K562 (cell line): ENCODE measurements around the gene TMEM132C. TPM values are rescaled to one million over a fixed set of nuclear protein-coding genes. Genes with fewer than 3 reads are reported as not detected.

Experiments
- ATAC-seq: fragments of 200-7000 bp; cut with Tn5 transposase; 3 replicates; pipeline ENCODE4 v1.9.1; 2020; ENCODE audit warnings: moderate library complexity
- BruUV-seq: library from RNA; stranded (reverse); fragments of 400-500 nt; replicated peaks from 2 replicates; lab custom pipeline; 2021; lab: Mats Ljungman, UMichigan
- CTCF ChIA-PET: fragments of 300-600 bp; formaldehyde crosslinking; extraction: SDS; loops from one replicate; lab custom pipeline; 2021; ENCODE audit warnings: low intra/inter-chr PET ratio; lab: Yijun Ruan, JAX
- POLR2A ChIA-PET: fragments of 300-600, 350-650 bp; sonication (Branson Sonifier 250); formaldehyde crosslinking; extraction: SDS; loops from one replicate; lab custom pipeline; 2021; ENCODE audit warnings: antibody characterized with exemption, inconsistent platforms; lab: Yijun Ruan, JAX
- DNase-seq, 4 experiments: peaks; one replicate each; pipeline versions ENCODE4 v3.0.0 to v3.0.0-alpha.2; 2011 to 2018; ENCODE audit warnings: low spot score in 3 of 4, mixed read lengths in 3 of 4; ENCODE audit errors: extremely low read depth in 1 of 4
- FAIRE-seq: peaks from 2 replicates; lab custom pipeline; 2011; peaks lifted over from hg19 to GRCh38; lab: Jason Lieb, UNC
- H2AFZ ChIP-seq: 2 replicates; pipeline ENCODE4 v1.6.0; 2011; ENCODE audit warnings: low read depth, low read length, control low read depth, inconsistent platforms
- H3K27ac ChIP-seq: fragments of 200-600 bp; 3 replicates; pipeline ENCODE4 v1.8.0; 2011; ENCODE audit warnings: low read depth, mild to moderate bottlenecking, control low read depth, inconsistent platforms, low read length, moderate library complexity, mixed read lengths; ENCODE audit errors: extremely low read depth
- H3K27me3 ChIP-seq, 2 experiments: fragments of 300-600 bp in 1 of 2; 2 replicates in 1 of 2; 3 replicates in 1 of 2; pipeline versions ENCODE4 v1.6.0 to v1.8.0; 2011; ENCODE audit warnings: inconsistent platforms in 2 of 2, low read length in 2 of 2, mild to moderate bottlenecking in 1 of 2, mixed read lengths in 1 of 2, moderate library complexity in 1 of 2; ENCODE audit not compliant: control insufficient read depth in 2 of 2, insufficient read depth in 2 of 2
- H3K36me3 ChIP-seq: fragments of 300-600 bp; 3 replicates; pipeline ENCODE4 v1.8.0; 2011; ENCODE audit warnings: mild to moderate bottlenecking, low read length, inconsistent platforms; ENCODE audit not compliant: control insufficient read depth, insufficient read depth
- H3K4me1 ChIP-seq, 2 experiments: fragments of 200-600 bp in 1 of 2; replicated peaks in 1 of 2; 2 replicates in 1 of 2; 3 replicates in 1 of 2; pipeline versions ENCODE4 v1.5.1 to v1.8.0; 2011; ENCODE audit warnings: inconsistent platforms in 2 of 2, low read length in 2 of 2, mild to moderate bottlenecking in 1 of 2, mixed read lengths in 1 of 2, moderate library complexity in 1 of 2; ENCODE audit not compliant: control insufficient read depth in 2 of 2, insufficient read depth in 2 of 2
- H3K4me2 ChIP-seq: 2 replicates; pipeline ENCODE4 v1.6.1; 2011; ENCODE audit warnings: low read length, control low read depth, inconsistent platforms, mixed read lengths; ENCODE audit not compliant: insufficient read depth
- H3K4me3 ChIP-seq: fragments of 200-600 bp; sonication (generic), shearing (Covaris generic); 2 replicates; pipeline ENCODE4 v1.5.1; 2016; ENCODE audit warnings: control low read depth, inconsistent platforms
- H3K79me2 ChIP-seq: fragments of 200-600 bp; 3 replicates; pipeline ENCODE4 v1.8.0; 2011; ENCODE audit warnings: low read length, inconsistent platforms; ENCODE audit not compliant: control insufficient read depth, insufficient read depth
- H3K9ac ChIP-seq, 2 experiments: 2 replicates each; pipeline versions ENCODE4 v1.6.0 to v1.6.1; 2011; ENCODE audit warnings: low read depth in 2 of 2, low read length in 2 of 2, control low read depth in 1 of 2, inconsistent platforms in 1 of 2, mild to moderate bottlenecking in 1 of 2, mixed read lengths in 1 of 2; ENCODE audit not compliant: insufficient read depth in 1 of 2
- H3K9me1 ChIP-seq: one replicate; pipeline ENCODE4 v1.6.0; 2011; ENCODE audit warnings: inconsistent platforms, mild to moderate bottlenecking, low read length, moderate library complexity; ENCODE audit not compliant: control insufficient read depth, insufficient read depth
- H3K9me3 ChIP-seq: replicated peaks from 2 replicates; pipeline ENCODE4 v1.5.1; 2011; ENCODE audit warnings: low read depth, low read length, inconsistent platforms; ENCODE audit not compliant: control insufficient read depth, insufficient read depth
- H4K20me1 ChIP-seq: replicated peaks from 2 replicates; pipeline ENCODE4 v1.6.1; 2011; ENCODE audit warnings: low read length, inconsistent platforms, mixed read lengths; ENCODE audit not compliant: control insufficient read depth, insufficient read depth
- ELF1 ChIP-seq: fragments of 200-800 bp; sonication (Bioruptor generic); IDR thresholded peaks from 2 replicates; pipeline ENCODE4 v1.6.1; 2016; ENCODE audit warnings: missing genetic modification characterization, missing compliant biosample characterization
- HDGF ChIP-seq: fragments of 450-650 bp; IDR thresholded peaks from 2 replicates; pipeline ENCODE4 v1.6.1; 2016
- HNRNPUL1 ChIP-seq: fragments of 200-400 bp; formaldehyde crosslinking; IDR thresholded peaks from 2 replicates; pipeline ENCODE4 v1.6.1; 2017; ENCODE audit warnings: low read length
- L3MBTL2 ChIP-seq: fragments of 450-650 bp; IDR thresholded peaks from 2 replicates; pipeline ENCODE4 v1.6.1; 2016; ENCODE audit warnings: mild to moderate bottlenecking, moderate library complexity
- LCOR ChIP-seq: sonication (generic); formaldehyde crosslinking; IDR thresholded peaks from 2 replicates; pipeline ENCODE4 v1.8.0; 2022; ENCODE audit warnings: mild to moderate bottlenecking, missing genetic modification reagents
- MAFG ChIP-seq: fragments of 450-650 bp; conservative IDR thresholded peaks from 2 replicates; pipeline ENCODE4 v1.6.1; 2016; ENCODE audit warnings: missing genetic modification characterization, missing compliant biosample characterization
- NFE2L1 ChIP-seq: fragments of 450-650 bp; IDR thresholded peaks from 2 replicates; pipeline ENCODE4 v1.6.1; 2016; ENCODE audit warnings: missing genetic modification characterization, low read depth, mild to moderate bottlenecking, missing compliant biosample characterization, moderate library complexity, borderline replicate concordance
- PHF8 ChIP-seq: fragments of 200-600 bp; sonication (generic); IDR thresholded peaks from 2 replicates; pipeline ENCODE4 v1.6.1; 2012; ENCODE audit warnings: mixed run types, mild to moderate bottlenecking, inconsistent platforms, low read length, moderate library complexity, borderline replicate concordance
- RB1 ChIP-seq: fragments of 450-650 bp; IDR thresholded peaks from 2 replicates; pipeline ENCODE4 v1.6.1; 2017; ENCODE audit warnings: low read depth, mild to moderate bottlenecking
- RBM25 ChIP-seq: fragments of 200-400 bp; formaldehyde crosslinking; IDR thresholded peaks from 2 replicates; pipeline ENCODE4 v1.6.1; 2018; ENCODE audit warnings: low read length, low read depth, moderate library complexity; ENCODE audit not compliant: severe bottlenecking
- SMAD1 ChIP-seq: fragments of 150-350 bp; IDR thresholded peaks from 2 replicates; pipeline ENCODE4 v1.6.1; 2014; ENCODE audit warnings: low read length, low read depth; ENCODE audit not compliant: partially characterized antibody
- ZNF699 ChIP-seq: fragments of 250-450 bp; sonication (Bioruptor Pico); IDR thresholded peaks from 2 replicates; pipeline ENCODE4 v1.8.0; 2021; ENCODE audit warnings: mild to moderate bottlenecking, moderate library complexity; ENCODE audit not compliant: insufficient replicate concordance
- WGBS: fragments of 100-300 bp; shearing (Covaris generic); methylation state at CpG from one replicate; pipeline ENCODE4 v1.1.6; 2016; ENCODE audit warnings: low coverage, mixed read lengths; ENCODE audit not compliant: insufficient coverage; ENCODE audit errors: missing lambda C conversion rate; 5-methylcytosine and 5-hydroxymethylcytosine counted together
- in situ Hi-C: fragments of 300-500 bp; cut with MboI; formaldehyde crosslinking; loops from 4 replicates; pipeline ENCODE4 v1.15.0; 2018; ENCODE audit warnings: inconsistent platforms, mixed read lengths
- intact Hi-C: fragments of 100-400 bp; cut with micrococcal nuclease; formaldehyde crosslinking; loops from 2 replicates; pipeline ENCODE4 v1.14.2; 2022
- polyA plus RNA-seq, 8 experiments: library from polyadenylated mRNA; depleted of rRNA in 4 of 8; stranded (reverse) in 5 of 8; unstranded in 3 of 8; fragments of >200 nt; fragmentation: Nextera tagmentation in 2 of 8; fragmentation: Illumina TruSeq in 1 of 8; extraction: Ambion mirVana in 2 of 8; extraction: Trizol in 1 of 8; gene quantifications; 2 replicates each; pipeline versions ENCODE4 v1.2.1 to v1.2.3, GENCODE V29; 2011 to 2014; ENCODE audit warnings: inconsistent platforms in 1 of 8, missing spikeins in 1 of 8
- total RNA-seq, 7 experiments: library from RNA; depleted of rRNA in 6 of 7; stranded (reverse); fragments of >200 nt in 6 of 7; fragmentation: Illumina TruSeq in 2 of 7; extraction: Trizol in 2 of 7; gene quantifications; 2 replicates each; pipeline versions ENCODE4 v1.2.1 to v1.2.3, GENCODE V29; 2011 to 2021; ENCODE audit warnings: low replicate concordance in 1 of 7
- TF ChIP-seq, protein P1 (sequence below): fragments of 250-450 bp; sonication (Bioruptor Pico); IDR thresholded peaks from 2 replicates; pipeline ENCODE4 v1.4.0; 2020

TMEM132C gene
- total and polyA plus RNA-seq, 9 of the 15 experiments (the other 6 are each of a cell fraction or from before 2014, with no cell fraction given) = not detected

DNA sequence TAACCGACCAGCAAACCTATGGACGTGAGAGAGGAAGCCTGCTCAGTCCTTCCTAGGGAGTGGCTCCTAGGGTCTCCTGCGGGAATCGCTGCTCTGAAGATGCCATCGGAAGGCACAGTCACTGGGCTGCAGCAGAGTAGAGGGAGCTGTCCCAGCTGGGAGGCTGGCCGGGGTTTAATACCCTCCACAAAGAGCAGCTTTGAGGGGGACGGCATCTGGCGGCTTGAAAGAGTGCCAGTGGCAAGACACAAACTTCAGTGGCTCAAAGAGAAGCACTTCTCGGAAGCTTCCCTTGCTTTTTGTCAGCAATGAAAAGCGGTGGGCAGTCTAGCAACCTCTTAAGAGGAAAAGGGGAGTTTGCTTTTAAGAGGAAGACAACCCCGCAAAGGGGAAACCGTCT, 114.6 kb downstream of the TMEM132C start:
- Histone ChIP-seq H3K9ac (no peak overlapping the region), H3K4me1 (no peaks in the 10 kb centered on the region), H3K79me2 (no peaks in the 10 kb centered on the region), H3K36me3 (no peaks in the 10 kb centered on the region), H3K27ac (no peak overlapping the region), H3K4me3 (no peak overlapping the region), H3K27me3 (peaks cover 2 to 34% of the 10 kb centered on the region in 2 experiments; a peak in 4 of 5 replicates), H4K20me1 (no peaks in the 10 kb centered on the region), H3K4me2 (no peak overlapping the region), H3K9me1 (no peaks in the 10 kb centered on the region), H3K9me3 (no peaks in the 10 kb centered on the region), H2AFZ (no peak overlapping the region)
- BruUV-seq = no TSS peak
- POLR2A ChIA-PET = interaction anchor here (1.0 kb wide), 1 partner anchor 9 kb away, joined by 5 read pairs; no protein-coding TSS in a partner anchor
- no peak for DNase-seq
- WGBS = 2% methylated on average over 9 of the region's 12 CpGs
- ATAC-seq = no peak
- FAIRE-seq = no peak
- intact Hi-C loops = no loop called here
- in situ Hi-C loops = no loop called here
- no peak for TF ChIP-seq ZNF699 (CRISPR knock-in tag)
- no peak for TF ChIP-seq HNRNPUL1
- no peak for TF ChIP-seq PHF8
- TF ChIP-seq, protein P1, sequence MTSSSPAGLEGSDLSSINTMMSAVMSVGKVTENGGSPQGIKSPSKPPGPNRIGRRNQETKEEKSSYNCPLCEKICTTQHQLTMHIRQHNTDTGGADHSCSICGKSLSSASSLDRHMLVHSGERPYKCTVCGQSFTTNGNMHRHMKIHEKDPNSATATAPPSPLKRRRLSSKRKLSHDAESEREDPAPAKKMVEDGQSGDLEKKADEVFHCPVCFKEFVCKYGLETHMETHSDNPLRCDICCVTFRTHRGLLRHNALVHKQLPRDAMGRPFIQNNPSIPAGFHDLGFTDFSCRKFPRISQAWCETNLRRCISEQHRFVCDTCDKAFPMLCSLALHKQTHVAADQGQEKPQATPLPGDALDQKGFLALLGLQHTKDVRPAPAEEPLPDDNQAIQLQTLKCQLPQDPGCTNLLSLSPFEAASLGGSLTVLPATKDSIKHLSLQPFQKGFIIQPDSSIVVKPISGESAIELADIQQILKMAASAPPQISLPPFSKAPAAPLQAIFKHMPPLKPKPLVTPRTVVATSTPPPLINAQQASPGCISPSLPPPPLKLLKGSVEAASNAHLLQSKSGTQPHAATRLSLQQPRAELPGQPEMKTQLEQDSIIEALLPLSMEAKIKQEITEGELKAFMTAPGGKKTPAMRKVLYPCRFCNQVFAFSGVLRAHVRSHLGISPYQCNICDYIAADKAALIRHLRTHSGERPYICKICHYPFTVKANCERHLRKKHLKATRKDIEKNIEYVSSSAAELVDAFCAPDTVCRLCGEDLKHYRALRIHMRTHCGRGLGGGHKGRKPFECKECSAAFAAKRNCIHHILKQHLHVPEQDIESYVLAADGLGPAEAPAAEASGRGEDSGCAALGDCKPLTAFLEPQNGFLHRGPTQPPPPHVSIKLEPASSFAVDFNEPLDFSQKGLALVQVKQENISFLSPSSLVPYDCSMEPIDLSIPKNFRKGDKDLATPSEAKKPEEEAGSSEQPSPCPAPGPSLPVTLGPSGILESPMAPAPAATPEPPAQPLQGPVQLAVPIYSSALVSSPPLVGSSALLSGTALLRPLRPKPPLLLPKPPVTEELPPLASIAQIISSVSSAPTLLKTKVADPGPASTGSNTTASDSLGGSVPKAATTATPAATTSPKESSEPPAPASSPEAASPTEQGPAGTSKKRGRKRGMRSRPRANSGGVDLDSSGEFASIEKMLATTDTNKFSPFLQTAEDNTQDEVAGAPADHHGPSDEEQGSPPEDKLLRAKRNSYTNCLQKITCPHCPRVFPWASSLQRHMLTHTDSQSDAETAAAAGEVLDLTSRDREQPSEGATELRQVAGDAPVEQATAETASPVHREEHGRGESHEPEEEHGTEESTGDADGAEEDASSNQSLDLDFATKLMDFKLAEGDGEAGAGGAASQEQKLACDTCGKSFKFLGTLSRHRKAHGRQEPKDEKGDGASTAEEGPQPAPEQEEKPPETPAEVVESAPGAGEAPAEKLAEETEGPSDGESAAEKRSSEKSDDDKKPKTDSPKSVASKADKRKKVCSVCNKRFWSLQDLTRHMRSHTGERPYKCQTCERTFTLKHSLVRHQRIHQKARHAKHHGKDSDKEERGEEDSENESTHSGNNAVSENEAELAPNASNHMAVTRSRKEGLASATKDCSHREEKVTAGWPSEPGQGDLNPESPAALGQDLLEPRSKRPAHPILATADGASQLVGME (CRISPR knock-in tag) = no peak
- TF ChIP-seq HDGF = no peak
- no peak for TF ChIP-seq RBM25
- no peak for TF ChIP-seq MAFG
- TF ChIP-seq LCOR (CRISPR knock-in tag) = no peak
- no peak for TF ChIP-seq ELF1
- no peak for TF ChIP-seq SMAD1
- no peak for TF ChIP-seq L3MBTL2
- no peak for TF ChIP-seq NFE2L1 (tag)
- TF ChIP-seq RB1 = no peak
- CTCF ChIA-PET = no interaction called here
